IMR-90 (cell line): ENCODE measurements around the gene BYSL. TPM values are rescaled to one million over a fixed set of nuclear protein-coding genes. Genes with fewer than 3 reads are reported as not detected.

Source experiments
- ATAC-seq: fragments of 200-7000 bp; cut with Tn5 transposase; 2 replicates; pipeline ENCODE4 v1.9.1; 2020; ENCODE audit warnings: low read depth, mild to moderate bottlenecking, moderate library complexity
- BruUV-seq: library from RNA; stranded (reverse); fragments of 400-500 nt; replicated peaks from 2 replicates; lab custom pipeline; 2021; lab: Mats Ljungman, UMichigan
- CTCF ChIA-PET: fragments of 300-600 bp; formaldehyde crosslinking; extraction: SDS; loops from one replicate; lab custom pipeline; 2021; ENCODE audit warnings: antibody characterized with exemption; lab: Yijun Ruan, JAX
- POLR2A ChIA-PET: fragments of 300-600 bp; sonication (Branson Sonifier 250); formaldehyde crosslinking; loops from one replicate; lab custom pipeline; 2022; ENCODE audit warnings: antibody characterized with exemption; ENCODE audit not compliant: unreplicated experiment; lab: Charles Lee
- DNase-seq: peaks from one replicate; pipeline ENCODE4 v3.0.0; 2013
- H2AFZ ChIP-seq: replicated peaks from 2 replicates; pipeline ENCODE3; 2013; ENCODE audit warnings: low read length, mild to moderate bottlenecking; ENCODE audit not compliant: poor library complexity
- H2AK5ac ChIP-seq: 2 replicates; pipeline ENCODE4 v1.6.1; 2013; ENCODE audit warnings: low read depth, low read length, inconsistent platforms
- H2AK9ac ChIP-seq: replicated peaks from 2 replicates; pipeline ENCODE3; 2013; ENCODE audit warnings: mild to moderate bottlenecking, low read depth, low read length, moderate library complexity; ENCODE audit not compliant: poor library complexity
- H2BK120ac ChIP-seq: 2 replicates; pipeline ENCODE4 v1.6.1; 2013; ENCODE audit warnings: low read depth, low read length, inconsistent platforms
- H2BK15ac ChIP-seq: 3 replicates; pipeline ENCODE4 v1.6.1; 2013; ENCODE audit warnings: low read depth, low read length, inconsistent platforms
- H2BK20ac ChIP-seq: 2 replicates; pipeline ENCODE4 v1.6.1; 2013; ENCODE audit warnings: low read depth, mild to moderate bottlenecking, inconsistent platforms, low read length, moderate library complexity
- H2BK5ac ChIP-seq: 2 replicates; pipeline ENCODE4 v1.6.1; 2013; ENCODE audit warnings: mild to moderate bottlenecking, low read depth, low read length, inconsistent platforms; ENCODE audit not compliant: poor library complexity, severe bottlenecking
- H3K14ac ChIP-seq: replicated peaks from 2 replicates; pipeline ENCODE4 v1.6.1; 2013; ENCODE audit warnings: low read depth, low read length, inconsistent platforms
- H3K18ac ChIP-seq: 2 replicates; pipeline ENCODE4 v1.6.1; 2013; ENCODE audit warnings: low read depth, low read length, control low read depth
- H3K23ac ChIP-seq: 2 replicates; pipeline ENCODE4 v1.6.1; 2013; ENCODE audit warnings: low read depth, low read length, inconsistent platforms
- H3K27ac ChIP-seq: 2 replicates; pipeline ENCODE4 v1.5.1; 2013; ENCODE audit warnings: mild to moderate bottlenecking, control low read depth, low read length; ENCODE audit not compliant: insufficient read depth
- H3K27me3 ChIP-seq: 2 replicates; pipeline ENCODE4 v1.6.1; 2013; ENCODE audit warnings: low read length; ENCODE audit not compliant: control insufficient read depth, insufficient read depth
- H3K36me3 ChIP-seq: 2 replicates; pipeline ENCODE4 v1.6.1; 2013; ENCODE audit warnings: low read length, mixed read lengths; ENCODE audit not compliant: control insufficient read depth, insufficient read depth
- H3K4ac ChIP-seq: 2 replicates; pipeline ENCODE4 v1.6.1; 2013; ENCODE audit warnings: low read depth, low read length, inconsistent platforms
- H3K4me1 ChIP-seq: 2 replicates; pipeline ENCODE4 v1.6.1; 2013; ENCODE audit warnings: low read length, mixed read lengths; ENCODE audit not compliant: control insufficient read depth, insufficient read depth
- H3K4me2 ChIP-seq: 2 replicates; pipeline ENCODE4 v1.6.1; 2013; ENCODE audit warnings: low read depth, mild to moderate bottlenecking, control low read depth, low read length, moderate library complexity
- H3K4me3 ChIP-seq: 2 replicates; pipeline ENCODE4 v1.5.1; 2013; ENCODE audit warnings: low read depth, mild to moderate bottlenecking, control low read depth, low read length, moderate library complexity; ENCODE audit not compliant: insufficient read depth
- H3K56ac ChIP-seq: 2 replicates; pipeline ENCODE4 v1.6.1; 2013; ENCODE audit warnings: low read length, inconsistent platforms; ENCODE audit not compliant: insufficient read depth; ENCODE audit errors: extremely low read depth
- H3K79me1 ChIP-seq, 2 experiments: 2 replicates each; pipeline ENCODE4 v1.6.1; 2013; ENCODE audit warnings: low read length in 2 of 2, inconsistent platforms in 1 of 2, low read depth in 1 of 2
- H3K9ac ChIP-seq: 2 replicates; pipeline ENCODE4 v1.6.1; 2013; ENCODE audit warnings: low read depth, low read length, control low read depth
- H3K9me1 ChIP-seq: 2 replicates; pipeline ENCODE4 v1.6.1; 2013; ENCODE audit warnings: low read length, inconsistent platforms; ENCODE audit not compliant: insufficient read depth
- H3K9me3 ChIP-seq: 2 replicates; pipeline ENCODE4 v1.6.1; 2013; ENCODE audit warnings: low read length; ENCODE audit not compliant: control insufficient read depth, insufficient read depth
- H4K20me1 ChIP-seq: 2 replicates; pipeline ENCODE4 v1.6.1; 2013; ENCODE audit warnings: low read length, inconsistent platforms; ENCODE audit not compliant: insufficient read depth
- H4K5ac ChIP-seq: 2 replicates; pipeline ENCODE4 v1.6.1; 2013; ENCODE audit warnings: mild to moderate bottlenecking, low read depth, low read length, control low read depth
- H4K8ac ChIP-seq, 2 experiments: 2 replicates each; pipeline ENCODE4 v1.6.1; 2013; ENCODE audit warnings: low read depth in 2 of 2, low read length in 2 of 2, control low read depth in 1 of 2, inconsistent platforms in 1 of 2
- H4K91ac ChIP-seq: 2 replicates; pipeline ENCODE4 v1.6.1; 2013; ENCODE audit warnings: low read depth, low read length, inconsistent platforms; ENCODE audit not compliant: insufficient read depth
- BHLHE40 ChIP-seq: fragments of 150-350 bp; IDR thresholded peaks from 2 replicates; pipeline ENCODE4 v1.6.1; 2016; ENCODE audit warnings: mild to moderate bottlenecking, low read depth, low read length
- CEBPB ChIP-seq: IDR thresholded peaks from 2 replicates; pipeline ENCODE4 v1.6.1; 2012; ENCODE audit warnings: low read depth, low read length, improper control_type of control experiment
- CHD1 ChIP-seq: IDR thresholded peaks from 2 replicates; pipeline ENCODE4 v1.6.1; 2012; ENCODE audit warnings: low read depth, low read length, improper control_type of control experiment
- FOS ChIP-seq: fragments of 150-350 bp; IDR thresholded peaks from 2 replicates; pipeline ENCODE4 v1.6.1; 2016; ENCODE audit warnings: low read depth, low read length
- MAFK ChIP-seq: IDR thresholded peaks from 2 replicates; pipeline ENCODE4 v1.6.1; 2012; ENCODE audit warnings: low read depth, low read length, improper control_type of control experiment
- MAZ ChIP-seq: IDR thresholded peaks from 2 replicates; pipeline ENCODE4 v1.6.1; 2012; ENCODE audit warnings: low read depth, mild to moderate bottlenecking, low read length, improper control_type of control experiment, moderate library complexity, borderline replicate concordance
- MXI1 ChIP-seq: IDR thresholded peaks from 2 replicates; pipeline ENCODE4 v1.6.1; 2012; ENCODE audit warnings: low read depth, mild to moderate bottlenecking, low read length, moderate library complexity, borderline replicate concordance
- NFE2L2 ChIP-seq: fragments of 150-350 bp; IDR thresholded peaks from 2 replicates; pipeline ENCODE4 v1.6.1; 2016; ENCODE audit warnings: low read depth, mild to moderate bottlenecking, low read length
- POLR2A ChIP-seq: IDR thresholded peaks from 2 replicates; pipeline ENCODE4 v1.6.1; 2012; ENCODE audit warnings: mild to moderate bottlenecking, low read depth, low read length
- RAD21 ChIP-seq: IDR thresholded peaks from 2 replicates; pipeline ENCODE4 v1.6.1; 2012; ENCODE audit warnings: low read length, improper control_type of control experiment
- RCOR1 ChIP-seq: IDR thresholded peaks from 2 replicates; pipeline ENCODE4 v1.6.1; 2012; ENCODE audit warnings: mild to moderate bottlenecking, low read length, improper control_type of control experiment; ENCODE audit not compliant: insufficient replicate concordance
- RFX5 ChIP-seq: IDR thresholded peaks from 2 replicates; pipeline ENCODE4 v1.8.0; 2012; ENCODE audit warnings: low read depth, mild to moderate bottlenecking, low read length, moderate library complexity
- SMC3 ChIP-seq: fragments of 150-350 bp; IDR thresholded peaks from 2 replicates; pipeline ENCODE4 v1.6.1; 2016; ENCODE audit warnings: low read depth, mild to moderate bottlenecking, antibody characterized with exemption, low read length, moderate library complexity
- WGBS, 2 experiments: methylation state at CpG; one replicate each; pipeline versions ENCODE4 v1.1.5 to v1.1.7; 2013; ENCODE audit warnings: missing lambda C conversion rate in 2 of 2; ENCODE audit not compliant: insufficient read length in 1 of 2; ENCODE audit errors: extremely low coverage in 2 of 2; 5-methylcytosine and 5-hydroxymethylcytosine counted together
- dilution Hi-C: fragments of 300-500 bp; cut with HindIII; formaldehyde crosslinking; loops from one replicate; pipeline ENCODE4 v1.14.3; 2018; ENCODE audit warnings: low sequenced_read_pairs; ENCODE audit not compliant: unreplicated experiment
- in situ Hi-C: fragments of 300-500 bp; cut with MboI; formaldehyde crosslinking; loops from 3 replicates; pipeline ENCODE4 v1.14.3; 2019; ENCODE audit warnings: low sequenced_read_pairs, inconsistent platforms, mixed read lengths
- intact Hi-C: fragments of 100-400 bp; cut with micrococcal nuclease; formaldehyde crosslinking; loops from 2 replicates; pipeline ENCODE4 v1.10.0; 2022
- polyA plus RNA-seq, 3 experiments: library from polyadenylated mRNA; depleted of rRNA; stranded (reverse); fragments of >200 nt; gene quantifications; 2 replicates each; pipeline ENCODE4 v1.2.3, GENCODE V29; 2012; ENCODE audit warnings: low replicate concordance in 1 of 3
- total RNA-seq: library from RNA; depleted of rRNA; stranded (reverse); fragments of >200 nt; gene quantifications from 2 replicates; pipeline ENCODE4 v1.2.3, GENCODE V29; 2012
- TF ChIP-seq, protein P1 (sequence below): fragments of 150-350 bp; IDR thresholded peaks from 2 replicates; pipeline ENCODE4 v1.6.1; 2016; ENCODE audit warnings: low read depth, mild to moderate bottlenecking, low read length, moderate library complexity, borderline replicate concordance
- TF ChIP-seq, protein P2 (sequence below): conservative IDR thresholded peaks from 2 replicates; pipeline ENCODE4 v1.5.1; 2012; ENCODE audit warnings: mild to moderate bottlenecking, low read depth, low read length, improper control_type of control experiment
- TF ChIP-seq, protein P3 (sequence below): fragments of 150-350 bp; IDR thresholded peaks from 2 replicates; pipeline ENCODE4 v1.6.1; 2017; ENCODE audit warnings: mild to moderate bottlenecking, antibody characterized with exemption, low read length, low read depth

Gene BYSL
- total and polyA plus RNA-seq, 2 of the 4 experiments (the other 2 are of a cell fraction) = 26.7 to 36.3 TPM

DNA sequence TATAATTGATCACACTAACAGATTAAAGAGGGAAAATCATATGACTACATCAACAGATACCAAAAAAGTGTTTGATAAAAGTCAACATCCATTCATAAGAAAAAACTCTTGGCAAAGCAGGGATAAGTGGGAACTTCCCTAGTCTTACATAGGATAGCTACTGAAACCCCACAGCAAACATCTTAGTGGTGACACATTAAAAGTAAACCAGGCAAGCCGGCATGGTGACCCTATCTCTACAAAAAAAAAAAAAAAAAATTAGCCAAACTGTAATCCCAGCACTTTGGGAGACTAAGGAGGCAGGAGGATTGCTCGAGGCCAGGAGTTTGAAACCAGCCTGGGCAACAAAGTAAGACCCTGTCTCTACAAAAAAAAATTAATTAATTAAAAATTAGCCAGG, 34.1 kb downstream of the BYSL start:
- H3K14ac ChIP-seq = no peak overlapping the region
- no peaks in the 10 kb centered on the region for H3K9me3 ChIP-seq
- no peak overlapping the region for H3K9ac ChIP-seq
- no TSS peak for BruUV-seq
- no peak overlapping the region for H2AK9ac ChIP-seq
- ChIA-PET CTCF (interaction anchor here (0.6 kb wide), 1 partner anchor 93 kb away, joined by 3 read pairs; no protein-coding TSS in a partner anchor), POLR2A (no interaction called here)
- H3K79me1 ChIP-seq = no peaks in the 10 kb centered on the region
- no peak overlapping the region for H3K4me3 ChIP-seq
- H2AFZ ChIP-seq = no peak overlapping the region
- no peak overlapping the region for H2BK5ac ChIP-seq
- no peak for TF ChIP-seq BHLHE40
- TF ChIP-seq SMC3 = no peak
- TF ChIP-seq CHD1 = no peak
- TF ChIP-seq, protein P1, sequence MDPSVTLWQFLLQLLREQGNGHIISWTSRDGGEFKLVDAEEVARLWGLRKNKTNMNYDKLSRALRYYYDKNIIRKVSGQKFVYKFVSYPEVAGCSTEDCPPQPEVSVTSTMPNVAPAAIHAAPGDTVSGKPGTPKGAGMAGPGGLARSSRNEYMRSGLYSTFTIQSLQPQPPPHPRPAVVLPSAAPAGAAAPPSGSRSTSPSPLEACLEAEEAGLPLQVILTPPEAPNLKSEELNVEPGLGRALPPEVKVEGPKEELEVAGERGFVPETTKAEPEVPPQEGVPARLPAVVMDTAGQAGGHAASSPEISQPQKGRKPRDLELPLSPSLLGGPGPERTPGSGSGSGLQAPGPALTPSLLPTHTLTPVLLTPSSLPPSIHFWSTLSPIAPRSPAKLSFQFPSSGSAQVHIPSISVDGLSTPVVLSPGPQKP = no peak
- TF ChIP-seq MAFK = no peak
- no peak for TF ChIP-seq POLR2A
- TF ChIP-seq FOS = no peak
- no peak for TF ChIP-seq MAZ
- TF ChIP-seq, protein P2, sequence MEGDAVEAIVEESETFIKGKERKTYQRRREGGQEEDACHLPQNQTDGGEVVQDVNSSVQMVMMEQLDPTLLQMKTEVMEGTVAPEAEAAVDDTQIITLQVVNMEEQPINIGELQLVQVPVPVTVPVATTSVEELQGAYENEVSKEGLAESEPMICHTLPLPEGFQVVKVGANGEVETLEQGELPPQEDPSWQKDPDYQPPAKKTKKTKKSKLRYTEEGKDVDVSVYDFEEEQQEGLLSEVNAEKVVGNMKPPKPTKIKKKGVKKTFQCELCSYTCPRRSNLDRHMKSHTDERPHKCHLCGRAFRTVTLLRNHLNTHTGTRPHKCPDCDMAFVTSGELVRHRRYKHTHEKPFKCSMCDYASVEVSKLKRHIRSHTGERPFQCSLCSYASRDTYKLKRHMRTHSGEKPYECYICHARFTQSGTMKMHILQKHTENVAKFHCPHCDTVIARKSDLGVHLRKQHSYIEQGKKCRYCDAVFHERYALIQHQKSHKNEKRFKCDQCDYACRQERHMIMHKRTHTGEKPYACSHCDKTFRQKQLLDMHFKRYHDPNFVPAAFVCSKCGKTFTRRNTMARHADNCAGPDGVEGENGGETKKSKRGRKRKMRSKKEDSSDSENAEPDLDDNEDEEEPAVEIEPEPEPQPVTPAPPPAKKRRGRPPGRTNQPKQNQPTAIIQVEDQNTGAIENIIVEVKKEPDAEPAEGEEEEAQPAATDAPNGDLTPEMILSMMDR = no peak
- no peak for TF ChIP-seq NFE2L2
- TF ChIP-seq MXI1 = no peak
- TF ChIP-seq CEBPB = no peak
- TF ChIP-seq RFX5 = no peak
- TF ChIP-seq RCOR1 = no peak
- no peak for TF ChIP-seq RAD21
- TF ChIP-seq, protein P3, sequence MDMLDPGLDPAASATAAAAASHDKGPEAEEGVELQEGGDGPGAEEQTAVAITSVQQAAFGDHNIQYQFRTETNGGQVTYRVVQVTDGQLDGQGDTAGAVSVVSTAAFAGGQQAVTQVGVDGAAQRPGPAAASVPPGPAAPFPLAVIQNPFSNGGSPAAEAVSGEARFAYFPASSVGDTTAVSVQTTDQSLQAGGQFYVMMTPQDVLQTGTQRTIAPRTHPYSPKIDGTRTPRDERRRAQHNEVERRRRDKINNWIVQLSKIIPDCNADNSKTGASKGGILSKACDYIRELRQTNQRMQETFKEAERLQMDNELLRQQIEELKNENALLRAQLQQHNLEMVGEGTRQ = no peak
- no peak overlapping the region for H3K4ac ChIP-seq
- no peak overlapping the region for H3K27ac ChIP-seq
- no CpG with 5 or more reads among the region's 2 CpGs for WGBS, 2 experiments
- no peaks in the 10 kb centered on the region for H3K9me1 ChIP-seq
- H2BK120ac ChIP-seq = no peak overlapping the region
- no peak overlapping the region for H3K23ac ChIP-seq
- intact Hi-C loops = no loop called here
- H3K27me3 ChIP-seq = no peaks in the 10 kb centered on the region
- no peak overlapping the region for H2AK5ac ChIP-seq
- dilution Hi-C loops = no loop called here
- H4K91ac ChIP-seq = no peak overlapping the region
- no peaks in the 10 kb centered on the region for H3K36me3 ChIP-seq
- no peak overlapping the region for H3K4me2 ChIP-seq
- H4K20me1 ChIP-seq = no peaks in the 10 kb centered on the region
- in situ Hi-C loops = no loop called here
- no peak overlapping the region for H2BK20ac ChIP-seq
- no peak overlapping the region for H4K8ac ChIP-seq
- no peak for DNase-seq
- H3K56ac ChIP-seq = no peak overlapping the region
- no peak overlapping the region for H2BK15ac ChIP-seq
- no peak overlapping the region for H4K5ac ChIP-seq
- no peaks in the 10 kb centered on the region for H3K4me1 ChIP-seq
- H3K18ac ChIP-seq = no peak overlapping the region
- no peak for ATAC-seq
